OCI-M2 (cell line): ENCODE measurements around the gene EIF4B.

Source experiments
- DNase-seq: peaks from one replicate; lab custom pipeline; 2025; ENCODE audit not compliant: unreplicated experiment; lab: John Stamatoyannopoulos, UW

EIF4B gene

DNA sequence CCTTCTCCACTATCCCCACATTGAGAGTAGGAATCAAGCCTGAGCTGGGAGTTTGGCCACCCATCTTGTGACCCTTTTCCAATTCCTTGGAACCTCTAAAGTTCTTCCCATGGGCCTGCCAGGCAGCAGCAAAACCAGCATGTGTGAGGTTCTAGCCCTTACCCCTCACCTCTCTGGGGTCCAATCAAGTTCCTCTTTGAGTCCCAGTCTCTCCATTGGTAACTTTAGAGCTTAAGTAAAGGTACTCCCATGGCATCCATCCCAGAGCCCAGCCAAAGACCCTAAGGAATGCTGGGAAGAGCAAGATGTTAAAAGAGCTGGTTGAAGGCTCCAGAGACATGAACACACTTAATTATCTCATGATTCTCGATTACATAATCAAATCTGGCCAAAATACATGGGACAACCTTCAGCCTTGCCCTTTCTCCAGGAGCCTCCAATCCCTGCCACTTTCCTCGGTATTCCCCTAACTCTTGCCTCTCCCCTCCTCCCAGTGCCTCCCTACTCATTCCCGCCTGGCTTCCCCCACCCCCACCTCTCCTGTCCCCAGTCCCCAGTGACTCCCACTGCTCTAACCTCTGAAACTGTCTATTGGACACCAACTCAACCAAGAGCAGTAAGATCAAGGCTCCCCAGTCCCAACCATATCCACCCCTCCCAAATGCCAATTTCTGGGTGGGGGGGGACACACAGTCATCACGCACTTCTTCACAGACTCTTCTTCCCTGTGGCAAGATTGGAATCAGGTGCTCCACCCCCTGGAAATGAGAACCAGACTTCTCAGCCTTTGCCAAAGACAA lies 38.8 kb downstream of the EIF4B start:
- DNase-seq = no peak

DNA sequence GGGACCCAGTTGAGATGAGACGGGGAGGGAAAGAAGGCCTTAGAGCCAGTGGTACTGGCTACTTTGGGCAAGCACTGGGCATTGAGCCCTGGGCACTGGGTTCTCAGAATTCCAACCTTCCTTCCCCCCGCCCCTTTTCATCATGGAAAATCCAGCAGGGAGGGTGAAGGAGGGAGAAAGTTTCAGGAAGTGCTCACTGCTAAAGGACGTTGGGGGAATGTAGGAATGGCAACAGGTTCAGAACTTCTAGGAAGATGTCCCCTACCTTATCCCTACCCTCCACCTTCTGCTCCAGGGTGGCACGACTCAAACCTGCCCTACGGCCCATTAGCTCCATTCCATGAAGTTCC lies 39.4 kb downstream of the EIF4B start:
- DNase-seq = no peak

DNA sequence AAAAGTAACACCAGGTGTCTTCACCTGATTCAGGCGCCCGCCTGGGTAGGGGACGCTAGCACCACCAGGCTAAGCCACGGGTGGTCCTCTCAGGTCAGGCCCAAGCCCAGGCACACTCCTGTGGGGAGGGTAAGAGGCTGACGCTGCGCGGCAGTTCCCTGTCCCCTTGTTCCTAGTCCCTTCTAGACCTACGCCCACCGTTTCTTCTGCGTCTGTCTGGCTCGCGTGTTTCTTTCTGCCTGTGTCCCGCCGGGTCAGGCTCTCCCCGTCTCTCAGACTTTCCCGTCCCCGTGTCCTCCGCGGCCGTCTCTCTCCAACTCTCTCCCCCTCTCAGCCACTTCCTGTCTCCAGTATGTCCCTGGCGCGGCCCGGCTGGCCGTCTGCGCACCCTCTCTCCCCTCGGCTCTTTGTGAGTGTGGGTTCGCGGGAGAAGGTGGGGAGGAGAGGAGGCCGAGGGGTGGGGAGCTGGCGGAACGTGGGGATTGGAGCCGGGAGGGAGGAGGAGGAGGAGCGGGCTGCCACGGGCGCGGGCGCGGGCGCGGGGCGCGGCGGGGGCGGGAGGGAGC lies 40.5 kb downstream of the EIF4B start:
- DNase-seq = no peak

DNA sequence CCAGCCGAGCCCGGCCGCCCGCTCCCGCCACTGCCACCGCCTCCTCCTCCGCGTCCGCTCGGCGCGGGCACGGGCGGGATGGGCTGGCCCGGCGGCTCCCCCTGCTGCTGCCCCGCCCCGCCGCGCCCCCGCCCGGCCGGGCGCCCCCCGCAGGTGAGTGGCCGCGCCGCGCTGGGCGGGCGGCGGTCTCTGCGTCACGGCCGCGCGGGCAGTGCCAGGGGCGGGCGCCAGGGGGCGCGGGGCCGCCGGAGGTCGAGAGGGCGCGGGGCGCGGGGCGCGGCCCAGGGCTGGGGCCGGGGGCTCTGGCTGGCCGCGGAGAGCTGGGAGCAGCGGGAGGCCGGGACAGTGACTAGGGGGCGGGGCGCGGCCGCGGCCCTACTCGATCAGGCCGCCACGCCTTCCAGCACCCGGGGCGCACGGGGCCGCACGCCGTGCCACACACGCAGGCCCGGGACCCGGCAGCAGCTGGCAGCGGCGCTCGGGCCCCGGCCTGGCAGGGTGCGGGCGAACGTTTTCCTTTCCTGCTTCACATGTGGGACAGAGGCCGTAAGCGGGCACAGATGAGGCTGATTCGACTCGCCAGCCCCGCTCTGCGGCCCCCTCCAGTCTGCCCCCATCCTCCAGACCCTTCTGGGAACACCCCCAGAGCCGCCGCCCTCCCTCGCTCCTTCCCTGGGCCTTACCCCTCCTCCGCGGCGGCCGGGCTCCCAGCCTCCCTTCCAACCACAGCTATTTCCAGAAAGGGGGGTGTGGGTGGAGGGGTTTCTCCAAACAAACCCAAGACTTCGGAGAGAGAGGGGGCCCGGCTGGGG lies 41.2 kb downstream of the EIF4B start:
- DNase-seq = no peak

DNA sequence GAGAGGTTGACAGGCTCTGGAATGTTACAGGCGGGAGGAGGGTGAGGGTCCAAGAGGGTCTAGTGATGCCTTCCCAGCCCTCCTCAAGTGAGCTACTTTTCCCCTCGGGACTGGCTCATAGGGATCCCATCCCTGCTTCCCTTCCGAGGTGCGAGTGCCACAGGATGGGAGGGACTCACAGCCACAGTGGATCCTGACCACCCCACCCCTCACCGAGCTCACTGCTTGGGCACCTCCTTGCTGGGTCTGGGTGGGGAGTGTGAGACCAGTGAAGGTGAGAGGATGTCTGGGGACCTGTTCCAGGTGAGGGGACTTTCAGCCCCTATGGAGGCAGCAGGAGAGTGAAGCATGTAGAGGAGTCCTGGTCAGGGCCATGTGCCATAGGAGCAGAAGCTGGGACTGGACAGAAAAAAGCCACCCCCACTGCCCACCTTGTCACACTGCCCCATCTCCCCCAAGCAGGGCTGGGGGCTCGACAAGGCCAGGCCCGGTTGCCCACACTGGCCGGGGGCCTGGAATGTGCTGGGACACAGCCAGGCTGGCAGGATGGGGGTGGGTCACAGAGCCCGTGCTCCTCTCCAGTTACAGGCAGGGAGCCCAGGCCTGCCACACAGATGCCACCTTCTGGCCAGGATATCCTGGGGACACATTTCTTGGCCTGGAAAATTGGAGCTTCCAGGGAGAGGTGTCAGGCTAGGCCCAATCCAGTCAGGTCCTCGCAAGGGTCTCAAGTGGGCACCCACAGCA lies 42.0 kb downstream of the EIF4B start:
- DNase-seq = no peak

DNA sequence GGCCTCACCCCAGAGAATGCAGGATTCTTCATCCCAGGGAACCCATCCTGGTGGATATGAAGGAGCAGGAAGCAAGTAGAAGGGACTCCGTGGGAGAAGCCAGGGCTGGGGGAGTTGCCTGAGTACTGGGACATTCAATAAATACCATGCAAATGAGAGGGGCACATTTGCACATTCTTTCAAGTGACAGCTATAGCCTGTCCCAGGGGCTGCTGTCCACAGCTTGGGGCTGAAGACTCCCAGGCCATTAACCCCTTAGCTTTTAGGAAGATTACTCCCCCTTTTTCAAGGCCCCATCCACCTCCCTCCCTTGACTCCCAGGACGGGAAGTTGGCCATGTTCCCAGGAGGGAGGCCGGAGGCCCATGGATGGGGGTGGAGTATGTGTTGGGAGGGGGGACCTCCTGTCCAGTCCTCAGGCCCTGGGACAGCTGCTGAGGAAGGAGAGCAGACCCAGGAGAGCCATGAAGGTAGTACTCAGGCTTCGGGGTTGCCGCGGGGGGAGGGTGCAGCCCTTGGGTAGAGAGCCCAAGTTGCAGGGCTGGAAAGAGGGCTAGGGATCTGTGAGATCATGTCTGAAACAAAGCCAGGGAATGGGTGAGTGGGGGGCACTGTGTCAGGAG lies 42.6 kb downstream of the EIF4B start:
- no peak for DNase-seq

DNA sequence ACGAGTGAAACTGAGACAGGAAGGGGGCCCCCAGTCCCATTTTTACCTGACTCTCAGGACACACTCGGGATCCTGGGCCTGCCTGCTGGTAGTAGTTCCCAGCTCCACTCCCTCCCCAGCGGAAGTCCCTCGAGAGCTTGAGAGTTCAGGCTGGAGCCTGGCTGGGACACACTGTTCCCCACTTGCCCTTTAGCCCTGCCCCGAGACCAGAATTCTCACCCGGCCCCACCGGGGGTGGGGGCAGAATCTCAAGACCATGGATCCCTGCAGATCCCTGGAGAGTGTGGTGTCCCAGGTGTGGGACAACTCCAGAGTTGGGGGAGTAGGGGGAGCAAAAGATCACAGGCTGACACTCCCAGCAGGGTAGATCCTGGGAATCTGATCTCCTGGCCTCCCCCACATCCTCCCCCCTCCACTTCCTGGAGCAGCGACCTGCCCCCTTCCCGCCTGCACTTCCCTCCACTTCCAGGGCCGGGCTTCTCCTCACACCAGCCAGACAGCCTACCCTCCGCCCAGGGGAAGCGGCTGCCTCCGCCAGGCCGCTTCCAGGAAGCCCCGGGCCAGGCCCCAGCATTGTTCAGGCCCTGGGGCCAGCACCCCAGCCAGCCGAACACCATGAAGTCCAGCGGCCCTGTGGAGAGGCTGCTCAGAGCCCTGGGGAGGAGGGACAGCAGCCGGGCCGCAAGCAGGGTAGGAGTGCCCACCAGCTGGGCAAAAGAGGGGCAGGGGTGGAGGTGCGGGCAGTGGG lies 43.5 kb downstream of the EIF4B start, which contains the start of gene TNS2:
TSS of gene TNS2 (plus strand) at position 495 of the 748 bp plus-strand sequence. CDS start at position 616, 121 bp downstream.
- DNase-seq = no peak

DNA sequence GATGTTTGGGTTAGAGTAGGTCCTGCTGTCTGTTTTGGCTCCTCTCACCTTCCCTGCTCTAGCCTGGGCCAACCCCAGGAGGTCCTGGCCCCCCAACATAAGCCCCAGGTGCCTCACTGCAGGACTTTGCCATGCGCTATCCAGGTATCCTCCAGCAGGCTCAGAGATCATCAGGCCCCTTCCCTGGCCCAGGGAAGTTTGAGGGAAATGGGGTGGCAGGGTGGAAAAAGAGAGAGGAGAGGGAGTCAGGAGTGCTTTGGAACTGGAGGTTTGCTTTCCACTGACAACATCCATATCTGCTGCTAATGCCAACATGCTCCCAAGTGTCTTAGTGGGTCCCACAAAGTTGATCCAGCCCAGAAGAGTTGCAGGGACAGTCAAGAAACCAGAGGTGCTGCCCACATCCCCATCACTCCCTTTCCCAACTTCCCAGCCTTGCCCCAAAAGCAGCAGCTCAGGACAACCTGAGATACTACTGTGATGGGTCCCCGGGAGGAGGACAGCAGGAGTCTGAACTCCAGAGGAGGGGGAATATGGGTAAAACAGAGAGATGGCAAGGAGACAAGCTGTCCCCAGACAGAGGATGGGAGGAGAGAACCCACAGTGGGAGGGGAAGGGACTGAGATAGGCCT lies 44.3 kb downstream of the EIF4B start:
- no peak for DNase-seq

DNA sequence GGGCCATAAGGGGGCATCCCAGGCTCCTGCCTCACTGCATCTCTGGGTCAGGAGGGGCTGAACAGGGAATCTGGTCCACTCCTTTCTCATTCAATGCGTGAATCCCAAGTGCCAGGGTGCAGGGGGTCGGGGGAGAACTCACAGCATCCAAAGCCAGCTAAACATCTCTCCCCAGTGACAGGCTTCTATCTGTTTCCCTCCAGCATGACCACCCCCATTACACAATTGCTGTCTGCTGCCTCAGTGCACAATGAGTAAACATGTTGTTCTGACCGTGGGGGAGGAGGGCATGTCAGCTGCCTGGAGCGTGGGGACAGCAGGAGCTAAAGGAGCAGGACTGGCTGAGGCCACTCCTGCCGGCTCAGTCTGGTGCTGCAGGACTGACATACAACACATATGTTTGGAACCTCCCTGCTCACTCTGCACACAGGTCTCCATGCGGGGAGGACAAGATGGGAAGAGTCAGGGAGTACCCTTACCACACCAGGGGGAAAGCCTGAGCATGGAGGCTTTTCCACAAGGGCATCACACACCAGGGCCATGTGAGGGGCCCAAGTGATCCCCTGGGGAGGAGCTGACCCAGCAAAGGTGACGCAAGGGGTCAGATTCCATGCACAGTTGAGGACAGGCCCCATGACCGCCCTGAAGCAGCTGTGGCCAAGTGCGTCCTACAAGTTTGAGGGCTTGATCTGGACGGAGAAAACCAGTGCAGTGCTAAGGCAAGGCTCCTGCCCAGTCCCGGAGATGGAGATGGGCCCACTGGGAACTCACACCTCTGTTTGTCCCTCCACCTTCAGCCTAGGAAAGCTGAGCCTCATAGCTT lies 45.0 kb downstream of the EIF4B start:
- DNase-seq = no peak

DNA sequence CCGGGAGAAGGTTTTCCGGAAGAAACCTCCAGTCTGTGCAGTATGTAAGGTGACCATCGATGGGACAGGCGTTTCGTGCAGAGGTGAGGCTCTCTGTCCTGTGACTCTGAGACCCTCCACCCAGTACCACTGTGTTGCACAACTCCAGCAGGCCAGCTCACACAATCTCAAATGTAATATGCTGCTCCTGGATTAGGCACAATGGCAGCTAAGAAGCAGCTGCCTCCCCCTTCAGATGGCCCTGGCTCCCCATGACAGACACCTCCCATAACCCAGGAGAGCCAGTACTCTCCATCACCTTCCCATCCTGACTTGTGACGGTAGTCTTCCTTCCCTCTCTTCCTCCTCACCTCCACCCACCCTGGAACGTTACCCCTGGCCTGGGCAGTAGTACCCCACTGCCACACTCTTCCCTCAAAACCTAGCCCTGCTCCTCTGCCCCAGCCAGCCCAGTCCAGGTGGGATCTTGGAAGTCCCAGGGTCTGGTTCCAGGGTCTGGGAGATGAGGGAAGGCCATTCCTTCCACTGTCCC lies 45.7 kb downstream of the EIF4B start:
- no peak for DNase-seq

DNA sequence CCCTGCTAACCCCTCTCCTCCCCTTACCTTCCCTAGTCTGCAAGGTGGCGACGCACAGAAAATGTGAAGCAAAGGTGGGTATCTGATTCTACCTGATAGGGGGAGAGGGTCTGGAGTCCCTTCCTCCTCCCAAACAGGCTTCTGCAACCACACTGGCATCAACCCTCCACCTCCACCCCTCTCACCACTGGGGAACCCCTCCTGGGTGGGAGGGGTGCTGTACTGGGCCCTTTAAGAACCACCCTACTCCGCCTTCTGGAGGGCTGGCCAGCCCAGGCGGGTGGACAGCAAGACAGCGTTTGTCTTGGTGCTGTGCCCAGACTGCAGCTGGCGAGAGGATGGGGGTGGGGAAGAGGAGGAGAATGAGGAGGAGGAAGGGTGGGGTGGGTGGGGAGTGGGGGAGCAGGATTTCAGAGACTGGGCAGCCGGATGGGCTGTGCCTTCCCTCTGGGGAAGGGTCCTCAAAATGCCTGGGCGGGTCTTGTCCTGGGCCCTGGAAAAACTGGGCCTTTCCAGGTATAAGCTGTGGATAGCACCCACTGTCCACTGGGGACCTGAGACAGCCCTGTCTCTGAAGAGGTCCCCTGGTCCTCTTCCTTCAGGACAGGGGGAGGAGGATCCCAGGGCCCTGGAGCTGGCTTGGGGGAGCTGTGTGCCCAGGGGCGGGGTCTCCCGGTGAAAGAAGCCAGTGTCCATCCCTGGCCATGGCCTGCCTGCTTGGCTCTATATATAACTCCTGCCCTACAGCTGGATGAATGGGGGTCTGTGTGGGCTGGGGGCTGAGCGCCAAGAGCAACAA lies 46.4 kb downstream of the EIF4B start:
- DNase-seq = no peak

DNA sequence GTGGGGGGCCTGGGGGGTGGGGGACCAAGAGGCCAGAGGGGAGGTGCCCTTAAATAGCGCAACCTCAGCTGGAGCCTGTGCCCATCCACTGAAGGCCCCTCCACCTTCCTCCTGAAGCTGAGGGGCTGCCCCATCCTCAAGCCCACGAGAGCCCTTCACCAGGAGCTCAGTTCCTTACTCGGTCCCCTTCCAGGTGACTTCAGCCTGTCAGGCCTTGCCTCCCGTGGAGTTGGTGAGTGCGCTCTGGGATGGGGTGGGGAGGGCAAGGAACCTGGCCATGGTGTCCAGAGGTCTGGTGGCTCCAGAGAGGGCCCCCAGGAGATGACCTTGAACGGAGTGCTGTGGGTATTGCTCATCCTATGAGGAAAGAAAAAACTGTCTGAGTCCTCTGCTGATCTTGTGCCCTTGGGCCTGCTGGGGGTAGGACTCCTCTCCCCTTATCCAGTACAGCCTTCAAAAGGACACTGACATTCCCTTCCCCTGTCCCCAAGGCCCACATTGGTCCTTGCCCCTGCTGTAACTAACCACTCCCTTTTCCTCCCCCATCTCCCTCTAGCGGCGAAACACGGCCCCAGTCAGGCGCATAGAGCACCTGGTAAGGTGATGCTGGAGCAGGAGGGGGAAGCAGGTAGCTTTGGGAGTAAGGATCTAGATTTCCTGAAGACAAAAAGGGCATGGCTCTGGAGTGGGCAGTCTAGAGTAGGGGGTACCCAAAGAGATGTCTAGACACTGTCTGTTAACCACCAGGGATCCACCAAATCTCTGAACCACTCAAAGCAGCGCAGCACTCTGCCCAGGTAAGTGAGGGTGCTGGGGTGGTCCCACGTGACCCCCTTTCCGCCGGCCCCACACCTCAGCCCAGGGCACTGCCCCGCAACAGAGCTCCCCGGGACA lies 47.2 kb downstream of the EIF4B start:
- DNase-seq = no peak

DNA sequence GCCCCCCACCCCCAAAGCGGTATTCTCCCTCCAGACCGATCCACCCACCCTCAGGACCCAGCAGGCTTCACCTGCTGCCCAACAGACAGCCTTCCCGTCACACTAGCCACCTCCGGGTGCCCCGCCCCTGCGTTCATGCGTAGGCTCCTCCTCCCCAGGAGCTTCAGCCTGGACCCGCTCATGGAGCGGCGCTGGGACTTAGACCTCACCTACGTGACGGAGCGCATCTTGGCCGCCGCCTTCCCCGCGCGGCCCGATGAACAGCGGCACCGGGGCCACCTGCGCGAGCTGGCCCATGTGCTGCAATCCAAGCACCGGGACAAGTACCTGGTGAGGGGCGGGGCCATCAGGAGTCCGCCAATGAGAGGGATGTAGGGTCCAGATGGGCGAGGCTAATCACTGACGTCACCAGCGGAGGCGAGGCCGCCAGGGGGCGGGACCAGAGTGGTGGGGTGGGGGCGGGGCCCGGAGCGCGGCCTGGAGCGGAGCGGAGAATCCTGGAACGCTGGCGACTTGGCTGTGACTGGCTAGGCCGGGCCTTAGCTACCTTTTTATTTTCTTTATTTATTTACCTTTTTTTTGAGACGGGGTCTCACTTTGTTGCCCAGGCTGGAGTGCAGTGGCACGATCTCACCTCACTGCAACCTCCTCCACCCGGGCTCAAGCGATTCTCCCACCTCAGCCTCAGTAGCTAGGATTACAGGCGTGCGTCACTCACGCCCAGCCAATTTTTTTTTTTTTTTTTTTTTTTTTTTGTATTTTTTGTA lies 48.0 kb downstream of the EIF4B start:
- DNase-seq = no peak

DNA sequence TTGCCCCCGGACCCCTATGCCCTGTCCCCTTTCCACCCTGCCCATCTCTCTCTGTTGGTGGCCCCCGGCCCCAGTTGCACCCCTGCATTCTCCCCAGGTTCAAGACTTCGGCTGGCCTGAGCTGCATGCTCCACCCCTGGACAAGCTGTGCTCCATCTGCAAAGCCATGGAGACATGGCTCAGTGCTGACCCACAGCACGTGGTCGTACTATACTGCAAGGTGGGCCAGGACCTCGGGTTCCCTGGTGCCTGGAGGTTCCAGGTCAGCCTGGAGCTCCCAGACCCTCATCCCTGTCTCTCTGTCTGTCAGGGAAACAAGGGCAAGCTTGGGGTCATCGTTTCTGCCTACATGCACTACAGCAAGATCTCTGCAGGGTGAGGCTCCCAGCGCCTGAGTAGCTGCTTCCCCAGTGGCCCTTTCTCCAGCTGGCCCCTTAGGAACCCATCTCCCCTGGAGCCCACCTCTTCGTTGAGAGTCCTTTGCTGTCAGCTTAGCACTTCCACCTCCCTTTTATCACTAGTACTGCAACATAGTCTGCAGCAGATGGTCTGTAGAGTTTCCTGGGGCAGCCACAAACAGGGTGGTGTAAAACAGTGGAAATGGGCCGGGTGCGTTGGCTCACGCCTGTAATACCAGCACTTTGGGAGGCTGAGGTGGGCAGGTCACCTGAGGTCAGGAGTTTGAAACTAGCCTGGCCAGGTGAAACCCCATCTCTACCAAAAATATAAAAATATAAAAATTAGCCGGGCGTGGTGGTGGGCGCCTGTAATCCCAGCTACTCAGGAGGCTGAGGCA lies 49.4 kb downstream of the EIF4B start:
- DNase-seq = no peak

DNA sequence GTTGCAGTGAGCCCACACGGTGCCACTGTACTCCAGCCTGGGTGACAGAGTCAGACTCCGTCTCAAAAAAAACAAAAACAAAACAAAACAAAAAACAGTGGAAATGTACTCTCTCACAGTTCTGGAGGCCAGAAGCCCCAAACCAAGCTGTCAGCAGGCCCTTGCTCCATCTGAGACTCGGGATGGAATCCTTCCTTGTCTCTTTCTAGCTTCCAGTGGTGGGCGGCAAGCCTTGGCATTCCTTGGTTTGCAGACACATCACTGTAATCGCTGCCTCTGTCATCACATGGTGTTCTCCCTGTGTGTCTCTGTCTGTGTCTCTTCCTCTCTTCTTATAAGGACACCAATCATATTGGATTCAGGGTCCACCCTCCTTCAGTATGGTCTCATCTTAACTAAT lies 50.0 kb downstream of the EIF4B start:
- no peak for DNase-seq
